ENCODE data around the gene GLS2.
"Not testable (repeated sequence)": the region's sequence is repeated elsewhere in the genome, so short reads cannot be mapped to it uniquely, and the experiment has no call there.

GLS2 gene

DNA sequence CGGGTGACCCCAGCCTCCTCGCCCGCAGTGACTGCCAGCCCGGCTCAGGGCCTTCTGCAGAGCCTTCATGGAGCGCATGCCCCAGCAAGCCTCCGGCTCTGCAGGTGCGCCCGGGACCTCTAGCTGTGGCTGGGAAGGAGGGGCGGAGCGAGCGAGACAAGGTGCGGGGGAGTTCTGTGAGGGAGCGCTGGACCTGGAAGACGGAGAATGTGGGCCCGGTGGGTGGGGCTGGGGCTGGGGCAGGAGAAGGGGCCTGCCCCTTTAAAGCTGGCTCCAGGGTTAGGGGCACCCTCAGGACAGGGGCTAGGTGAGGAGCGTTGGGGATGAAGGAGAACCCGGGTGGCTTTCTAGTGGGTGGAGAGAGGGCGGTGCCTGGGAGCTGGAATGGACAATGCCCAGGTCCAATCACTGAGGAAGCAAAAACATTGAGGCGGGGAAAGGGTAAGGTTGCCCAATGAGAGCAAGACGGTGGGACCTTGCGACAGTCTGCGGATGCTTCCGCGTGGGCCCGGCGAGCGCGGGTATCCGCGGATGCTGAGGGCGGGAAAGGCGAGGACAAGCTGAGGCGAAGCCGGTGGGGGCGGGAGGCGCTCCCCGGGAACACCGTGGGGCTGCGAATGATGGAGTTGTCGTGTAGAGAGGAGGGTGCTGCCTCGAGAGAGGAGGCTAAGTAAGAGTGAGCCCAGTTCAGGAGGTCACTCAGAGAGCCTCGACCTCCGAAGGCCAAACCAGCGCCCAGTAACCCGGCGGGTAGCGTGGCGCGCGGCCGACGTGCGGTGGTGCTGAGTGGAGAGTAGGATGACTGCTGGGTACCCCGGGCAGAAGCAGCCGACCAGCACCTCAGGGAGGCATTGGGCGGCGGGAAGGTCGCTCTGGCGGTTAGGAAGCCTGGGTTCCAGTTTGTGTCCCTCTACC is at the start of gene GLS2:
Gene GLS2 (minus strand): TSS at position 121 of the 915 bp plus-strand sequence. CDS start 43 bp downstream, at position 78.
- in situ Hi-C loops (cut with HindIII; ENCODE audit: low sequenced_read_pairs), result no loop called here

- in situ Hi-C loops (cut with HindIII; ENCODE audit: low sequenced_read_pairs), result no loop called here
Measured at GRCh38 chr12:56537546-56537945, 49.6 kb upstream of the GLS2 start.

DNA sequence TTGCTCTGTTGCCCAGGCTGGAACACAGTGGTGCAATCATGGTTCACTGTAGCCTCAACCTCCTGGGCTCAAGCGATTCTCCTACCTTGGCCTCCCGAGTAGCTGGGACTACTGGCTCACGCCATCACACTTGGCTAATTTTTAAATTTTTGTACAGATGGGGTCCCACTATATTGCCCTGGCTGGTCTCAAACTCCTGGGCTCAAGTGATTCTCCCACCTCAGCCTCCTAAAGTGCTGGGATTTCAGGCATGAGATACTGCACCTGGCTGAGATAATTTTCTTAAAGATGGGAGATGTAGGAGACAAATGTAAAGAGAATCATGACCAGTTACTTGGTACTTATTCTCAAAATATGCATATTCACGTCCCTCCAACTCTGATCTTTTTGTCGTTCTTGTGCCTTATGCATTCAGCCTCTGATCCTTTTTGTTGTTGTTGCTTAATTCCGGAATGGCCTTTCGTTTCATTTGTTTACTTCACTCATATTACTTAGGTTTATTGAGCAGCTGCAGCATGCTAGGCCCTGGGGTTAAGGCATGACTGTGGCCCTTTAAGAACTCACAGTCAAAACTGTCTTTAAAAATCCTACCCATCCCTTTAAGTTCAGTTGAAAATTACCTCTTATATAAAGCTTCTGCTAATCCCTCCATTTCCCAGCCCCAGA is 42.6 kb upstream of the GLS2 start:
- in situ Hi-C loops (cut with HindIII; ENCODE audit: low sequenced_read_pairs), result no loop called here

GRCh38 chr12:56529656-56530055 is 41.7 kb upstream of the GLS2 start:
- in situ Hi-C loops (cut with HindIII; ENCODE audit: low sequenced_read_pairs), result no loop called here

DNA sequence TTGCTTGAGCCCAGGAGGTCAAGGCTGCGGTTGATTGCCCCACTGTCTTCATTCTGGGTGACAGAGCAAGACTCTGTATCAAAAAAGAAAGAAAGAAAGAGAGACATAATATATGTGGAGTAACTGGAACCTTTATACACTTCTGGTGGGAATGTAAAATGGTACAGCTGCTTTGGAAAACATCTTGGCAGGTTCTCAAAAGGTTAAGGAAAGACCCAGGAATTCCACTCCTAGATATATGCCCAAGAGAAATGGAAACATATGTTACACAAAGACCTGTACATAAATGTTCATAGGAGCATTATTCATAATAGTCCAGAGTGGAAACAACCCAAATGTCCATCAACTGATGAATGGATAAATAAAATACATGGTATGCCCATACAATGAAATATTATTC is 40.9 kb upstream of the GLS2 start:
- in situ Hi-C loops (cut with HindIII; ENCODE audit: low sequenced_read_pairs), result no loop called here

DNA sequence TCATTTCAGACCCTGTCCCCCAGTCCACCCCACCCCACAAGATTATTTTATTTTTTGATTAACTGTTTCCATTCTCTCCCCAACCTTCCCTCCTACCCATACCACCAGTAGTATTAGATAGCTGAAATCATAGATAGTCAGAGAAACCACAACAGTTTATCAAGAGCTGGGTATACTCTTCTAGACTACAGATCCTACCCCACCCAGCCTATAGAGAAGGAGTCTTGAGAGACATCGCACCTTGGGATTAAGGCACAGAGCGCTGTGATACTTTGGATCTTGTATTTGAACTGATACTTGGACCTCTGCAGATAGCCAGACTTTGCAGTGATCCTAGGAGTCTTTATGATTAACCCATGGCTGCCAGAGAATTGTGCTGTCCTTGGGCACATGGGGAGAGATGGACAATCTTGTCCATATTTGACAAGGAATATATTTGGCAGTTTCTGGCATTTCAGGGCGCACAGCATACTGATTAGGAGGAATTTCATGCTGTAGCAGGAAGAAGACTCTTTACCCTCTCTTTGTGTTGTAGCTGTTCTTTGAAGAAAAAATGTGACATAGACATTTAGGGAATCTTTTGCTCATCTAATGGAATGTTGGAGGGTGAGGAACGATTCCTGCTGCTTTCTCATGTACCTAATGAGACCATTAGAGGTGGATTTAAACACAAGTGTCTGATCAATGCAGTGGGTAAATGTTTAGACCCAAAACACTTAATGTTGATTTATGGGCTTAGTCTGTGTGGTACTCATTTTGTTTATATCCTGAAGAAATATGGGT is 34.6 kb upstream of the GLS2 start:
- in situ Hi-C loops (cut with HindIII; ENCODE audit: low sequenced_read_pairs), result loop anchor here (25.0 kb wide), 1 partner anchor 90 kb away; no protein-coding TSS in a partner anchor

- in situ Hi-C loops (cut with HindIII; ENCODE audit: low sequenced_read_pairs), result loop anchor here (25.0 kb wide), 1 partner anchor 91 kb away; no protein-coding TSS in a partner anchor
Measured at GRCh38 chr12:56521590-56522371, 33.8 kb upstream of the GLS2 start, which contains the start of gene RBMS2. TSS of gene RBMS2 (plus strand) at chr12:56521820. CDS start at chr12:56522024, 204 bp downstream.

GRCh38 chr12:56521209-56521589 is 33.2 kb upstream of the GLS2 start:
- in situ Hi-C loops (cut with HindIII; ENCODE audit: low sequenced_read_pairs), result loop anchor here (25.0 kb wide), 1 partner anchor 91 kb away; no protein-coding TSS in a partner anchor

DNA sequence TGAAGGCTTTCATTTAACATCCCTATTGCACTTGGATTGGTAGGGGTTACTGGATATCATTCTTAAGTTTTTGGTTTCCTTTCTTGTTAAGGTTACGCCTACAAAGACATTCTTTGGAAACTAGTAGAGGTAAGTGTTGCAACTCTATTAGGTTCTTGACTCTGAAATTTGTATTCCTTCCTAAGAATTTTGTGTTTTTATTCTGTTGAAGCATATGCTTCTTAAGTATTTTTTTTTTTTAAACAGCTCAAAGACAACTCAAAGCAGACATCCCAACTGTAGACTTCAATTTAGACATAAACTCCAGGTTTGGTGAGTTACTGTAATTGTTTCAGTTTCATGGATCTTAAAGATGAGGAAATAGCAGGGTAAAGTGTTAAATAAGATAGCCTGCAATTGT is 32.5 kb upstream of the GLS2 start:
- in situ Hi-C loops (cut with HindIII; ENCODE audit: low sequenced_read_pairs), result loop anchor here (25.0 kb wide), 1 partner anchor 92 kb away; no protein-coding TSS in a partner anchor

- in situ Hi-C loops (cut with HindIII; ENCODE audit: low sequenced_read_pairs), result loop anchor here (25.0 kb wide), 1 partner anchor 92 kb away; no protein-coding TSS in a partner anchor
Measured at GRCh38 chr12:56520048-56520447, 32.1 kb upstream of the GLS2 start.

- in situ Hi-C loops (cut with HindIII; ENCODE audit: low sequenced_read_pairs), result loop anchor here (25.0 kb wide), 1 partner anchor 94 kb away; no protein-coding TSS in a partner anchor
Measured at GRCh38 chr12:56518570-56518969, 30.6 kb upstream of the GLS2 start.

DNA sequence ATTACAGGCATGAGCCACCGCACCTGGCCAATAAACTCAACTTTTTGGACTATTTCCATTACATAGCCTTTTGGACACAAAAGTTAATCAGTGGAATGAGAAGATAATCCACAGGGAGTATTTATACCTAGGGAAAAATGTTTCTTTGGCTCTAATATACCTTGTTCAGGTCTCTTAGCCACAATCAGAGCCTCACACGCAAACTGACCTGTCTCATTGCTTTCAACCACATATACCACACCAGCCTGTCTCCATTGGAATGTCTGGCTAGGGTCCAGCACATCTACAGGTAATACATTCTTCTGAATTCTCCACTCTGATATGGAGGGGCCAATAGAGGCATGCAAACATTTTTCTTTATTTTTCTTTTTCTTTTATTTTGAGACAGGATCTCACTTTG is 29.9 kb upstream of the GLS2 start:
- in situ Hi-C loops (cut with HindIII; ENCODE audit: low sequenced_read_pairs), result loop anchor here (25.0 kb wide), 1 partner anchor 94 kb away; no protein-coding TSS in a partner anchor

GRCh38 chr12:56514014-56514318 is 26.0 kb upstream of the GLS2 start:
- in situ Hi-C loops (cut with HindIII; ENCODE audit: low sequenced_read_pairs), result loop anchor here (25.0 kb wide), 1 partner anchor 98 kb away; no protein-coding TSS in a partner anchor

DNA sequence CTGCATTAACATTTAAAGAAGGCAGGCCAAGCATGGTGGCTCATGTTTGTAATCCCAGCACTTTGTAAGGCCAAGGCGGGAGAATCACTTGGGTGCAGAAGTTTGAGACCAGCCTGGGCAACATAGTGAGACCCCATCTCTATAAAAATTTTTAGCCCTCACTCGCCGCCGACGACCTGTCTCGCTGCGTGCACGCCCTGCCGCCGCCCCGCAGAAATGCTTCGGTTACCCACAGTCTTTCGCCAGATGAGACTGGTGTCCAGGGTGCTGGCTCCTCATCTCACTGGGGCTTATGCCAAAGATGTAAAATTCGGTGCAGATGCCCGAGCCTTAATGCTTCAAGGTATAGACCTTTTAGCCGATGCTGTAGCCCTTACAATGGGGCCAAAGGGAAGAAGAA is 22.8 kb upstream of the GLS2 start:
- in situ Hi-C loops (cut with HindIII; ENCODE audit: low sequenced_read_pairs), result loop anchor here (25.0 kb wide), 1 partner anchor 102 kb away; no protein-coding TSS in a partner anchor

DNA sequence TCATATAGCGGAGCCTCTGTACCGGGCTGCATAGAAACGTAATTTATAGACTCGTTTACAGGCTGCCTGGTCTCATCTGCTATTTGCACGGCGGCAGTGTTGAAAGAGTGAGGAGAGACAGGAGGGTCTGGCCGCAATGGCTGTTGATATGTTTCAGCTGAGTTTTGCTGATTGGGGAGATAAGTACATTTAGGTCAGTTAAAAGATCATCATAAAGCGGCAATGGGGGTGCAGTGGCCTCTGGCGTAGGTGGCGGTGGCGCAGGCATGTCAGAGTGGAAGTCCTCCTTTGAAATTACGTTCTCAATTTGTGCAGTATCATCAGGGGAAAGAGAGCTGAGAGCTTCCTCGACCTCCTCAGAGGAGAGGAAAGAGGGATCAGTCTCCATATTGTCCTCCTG is 11.9 kb upstream of the GLS2 start:
- in situ Hi-C loops (cut with HindIII; ENCODE audit: low sequenced_read_pairs), result loop anchor here (25.0 kb wide), 1 partner anchor 112 kb away; no protein-coding TSS in a partner anchor

- in situ Hi-C loops (cut with HindIII; ENCODE audit: low sequenced_read_pairs), result not testable (repeated sequence)
Measured at GRCh38 chr12:56499452-56499851, 11.5 kb upstream of the GLS2 start.

DNA sequence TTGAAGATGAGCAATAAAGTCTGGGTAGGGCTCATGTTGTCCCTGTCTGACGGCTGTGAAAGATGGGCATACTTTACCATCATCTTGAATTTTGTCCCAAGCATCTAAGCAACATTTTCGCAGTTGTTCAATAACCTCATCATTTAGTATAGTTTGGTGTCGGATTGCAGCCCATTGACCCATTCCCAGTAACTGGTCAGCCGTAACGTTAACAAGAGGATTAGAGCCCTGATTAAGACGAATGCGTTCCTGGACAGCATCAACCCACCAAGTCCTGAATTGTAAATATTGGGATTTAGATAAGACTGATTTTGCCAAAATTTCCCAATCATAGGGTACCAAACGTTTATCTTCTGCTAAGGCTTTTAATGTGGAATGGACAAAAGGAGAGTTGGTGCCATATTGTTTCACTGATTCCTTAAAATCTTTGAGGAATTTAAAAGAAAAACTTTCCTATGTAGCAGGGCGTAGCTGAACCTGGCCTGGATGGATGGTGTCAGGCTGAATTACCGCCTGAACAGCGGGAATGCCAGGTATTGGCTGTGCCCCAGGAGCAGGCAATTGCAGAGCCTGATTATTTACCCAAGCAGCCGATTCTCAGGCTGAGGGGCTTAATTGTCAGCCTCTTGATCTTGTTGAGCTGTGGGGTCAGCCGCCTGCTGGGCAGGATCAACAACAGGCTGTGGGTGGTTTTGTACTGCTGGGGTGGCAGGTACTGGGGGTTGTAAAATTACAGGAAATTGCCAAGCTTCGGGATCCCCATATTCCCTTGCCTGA is 10.4 kb upstream of the GLS2 start:
- in situ Hi-C loops (cut with HindIII; ENCODE audit: low sequenced_read_pairs), result not testable (repeated sequence)

- in situ Hi-C loops (cut with HindIII; ENCODE audit: low sequenced_read_pairs), result not testable (repeated sequence)
Measured at GRCh38 chr12:56496704-56497103, 8.7 kb upstream of the GLS2 start.

DNA sequence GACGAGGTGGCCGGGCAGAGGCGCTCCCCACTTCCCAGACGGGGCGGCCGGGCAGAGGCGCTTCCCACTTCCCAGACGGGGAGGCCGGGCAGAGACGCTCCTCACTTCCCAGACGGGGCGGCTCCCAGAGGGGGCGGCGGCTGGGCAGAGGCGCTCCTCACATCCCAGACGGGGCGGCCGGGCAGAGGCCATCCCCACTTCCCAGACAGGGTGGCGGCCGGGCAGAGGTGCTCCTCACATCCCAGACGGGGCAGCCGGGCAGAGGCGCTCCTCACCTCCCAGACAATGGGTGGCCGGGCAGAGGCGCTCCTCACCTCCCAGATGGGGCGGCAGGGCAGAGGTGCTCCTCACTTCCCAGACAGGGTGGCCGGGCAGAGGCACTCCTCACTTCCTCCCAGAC is 6.5 kb upstream of the GLS2 start:
- in situ Hi-C loops (cut with HindIII; ENCODE audit: low sequenced_read_pairs), result not testable (repeated sequence)
